D341Med (cell line): ENCODE data around the gene PLAC9.

Experiments used
- DNase-seq: peaks from one replicate; pipeline ENCODE4 v3.0.0; 2012; ENCODE audit warnings: low spot score

Gene PLAC9

GRCh38 chr10:80184291-80184690 is 51.8 kb downstream of the PLAC9 start:
- DNase-seq: no peak

- DNase-seq: no peak
These were observed 53.2 kb downstream of the PLAC9 start for GRCh38 chr10:80185578-80186299.

DNA sequence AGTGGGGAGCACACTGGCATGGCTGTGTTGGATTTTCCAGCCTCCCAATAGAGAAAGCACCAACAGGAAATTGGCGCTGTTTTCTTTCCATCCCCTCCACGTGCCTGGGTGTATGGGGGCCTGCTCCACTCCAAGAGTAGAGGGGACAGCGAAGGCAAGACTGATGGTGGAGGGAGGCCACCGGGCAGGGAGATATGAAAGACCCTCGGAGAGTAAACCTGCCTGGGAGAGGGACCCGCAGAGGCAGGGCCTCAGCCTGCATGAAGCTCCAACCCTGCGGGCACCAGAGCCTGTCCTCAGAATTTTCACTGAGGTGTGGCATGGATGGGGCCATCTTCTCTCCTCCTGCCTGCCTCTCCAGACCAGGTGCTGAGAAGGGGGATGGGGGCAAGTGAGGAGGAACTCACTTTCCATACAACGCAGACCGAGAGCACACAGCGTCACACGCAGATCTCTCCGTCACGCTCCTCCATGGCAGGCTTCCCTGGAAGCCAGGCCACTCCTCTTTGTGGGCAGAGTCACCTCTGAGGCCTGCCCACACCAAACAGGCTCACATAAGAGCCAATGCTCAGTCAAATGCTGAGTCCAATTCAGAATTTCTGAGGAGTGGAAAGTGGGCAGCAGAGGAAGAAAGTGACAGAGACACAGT is 54.0 kb downstream of the PLAC9 start:
- DNase-seq: no peak

GRCh38 chr10:80187060-80187459 is 54.5 kb downstream of the PLAC9 start:
- DNase-seq: no peak

GRCh38 chr10:80187465-80188409 is 55.2 kb downstream of the PLAC9 start:
- DNase-seq: no peak

GRCh38 chr10:80188713-80189112 is 56.2 kb downstream of the PLAC9 start:
- no peak for DNase-seq

DNA sequence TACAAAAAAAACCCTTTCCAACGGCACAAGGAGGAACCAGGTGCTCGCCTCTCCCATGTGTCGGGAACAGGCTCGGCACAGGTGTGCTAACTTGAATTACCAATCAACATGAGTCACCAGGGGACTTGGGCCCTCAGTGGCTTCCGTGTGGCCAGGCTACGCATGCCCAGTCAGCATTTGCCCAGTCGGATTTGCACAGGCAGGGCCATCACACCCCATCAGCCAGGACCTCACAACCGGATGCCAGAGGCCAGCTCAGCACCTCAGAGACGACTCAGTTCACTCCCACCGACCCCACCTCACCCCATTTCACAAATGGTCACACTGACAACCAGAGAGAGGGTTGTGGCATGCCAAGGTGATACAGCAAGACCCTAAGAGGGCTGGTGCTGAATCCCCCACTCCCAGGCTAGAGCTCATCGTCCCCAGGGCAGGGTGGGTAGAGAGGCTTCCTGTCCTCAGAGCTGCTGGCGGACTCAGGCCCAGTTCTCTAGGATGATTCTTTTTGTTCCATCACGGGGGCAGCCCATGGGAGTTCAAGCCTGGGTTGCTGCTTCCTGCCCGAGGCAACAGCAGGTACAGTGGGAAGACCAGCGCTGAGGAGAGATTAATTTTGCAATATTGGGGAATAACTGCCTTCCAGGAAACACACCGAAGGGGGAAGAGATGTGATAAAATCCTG is 59.2 kb downstream of the PLAC9 start:
- no peak for DNase-seq

- no peak for DNase-seq
These were observed 60.0 kb downstream of the PLAC9 start for GRCh38 chr10:80192553-80192952.

DNA sequence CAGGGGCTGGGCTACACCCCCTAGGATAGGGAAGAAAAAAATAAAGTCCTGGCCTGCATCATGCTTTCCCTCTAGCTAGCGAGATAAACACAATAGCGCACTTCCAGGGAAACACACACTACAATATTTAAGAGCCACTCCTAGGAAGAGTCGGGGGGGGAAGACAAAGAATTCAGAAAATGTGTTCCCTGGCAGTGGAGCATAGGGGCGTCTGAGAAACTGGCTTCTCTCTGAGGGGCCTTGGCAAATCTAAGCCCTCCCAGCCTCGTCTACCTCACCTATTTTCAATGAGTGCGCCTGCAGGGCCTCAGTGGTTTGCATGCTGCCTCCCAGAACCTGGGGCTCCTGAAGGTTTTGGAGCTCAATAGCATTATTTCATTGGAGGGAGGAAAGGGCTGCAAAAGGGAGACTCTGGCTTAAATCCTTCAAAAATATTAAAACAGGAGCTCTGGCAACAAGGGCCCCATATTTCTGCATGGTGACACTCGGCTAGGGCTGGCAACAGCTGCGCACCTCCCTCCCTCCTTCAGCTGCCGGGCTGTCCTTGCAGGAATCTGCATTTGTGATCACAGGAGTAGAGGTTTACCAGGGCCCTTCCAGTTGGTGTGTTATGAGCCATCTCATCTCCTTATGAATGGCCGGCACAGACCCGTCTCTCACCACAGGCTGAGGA is 62.0 kb downstream of the PLAC9 start:
- DNase-seq: no peak
